Osteocyte (in vitro differentiated cells): ENCODE results near the gene RABGEF1. TPM values are rescaled to one million over a fixed set of nuclear protein-coding genes. Genes with fewer than 3 reads are reported as not detected.
"Not testable (repeated sequence)": the region's sequence is repeated elsewhere in the genome, so short reads cannot be mapped to it uniquely, and the experiment has no call there.

Experiments used
- DNase-seq: peaks from one replicate; pipeline ENCODE4 v3.0.0; 2021; ENCODE audit warnings: mixed read lengths; ENCODE audit not compliant: unreplicated experiment; ENCODE audit errors: extremely low spot score
- H3K27ac Mint-ChIP-seq: one replicate; pipeline ENCODE4 v1.8.0; 2021; ENCODE audit warnings: mild to moderate bottlenecking, mixed read lengths; ENCODE audit not compliant: unreplicated experiment
- H3K27me3 Mint-ChIP-seq: one replicate; pipeline ENCODE4 v1.8.0; 2021; ENCODE audit warnings: mixed read lengths; ENCODE audit not compliant: unreplicated experiment
- H3K36me3 Mint-ChIP-seq: one replicate; pipeline ENCODE4 v1.8.0; 2021; ENCODE audit warnings: mixed read lengths; ENCODE audit not compliant: unreplicated experiment
- H3K4me1 Mint-ChIP-seq: one replicate; pipeline ENCODE4 v1.8.0; 2021; ENCODE audit warnings: mixed read lengths; ENCODE audit not compliant: unreplicated experiment
- H3K4me3 Mint-ChIP-seq: one replicate; pipeline ENCODE4 v1.8.0; 2021; ENCODE audit warnings: mild to moderate bottlenecking, moderate library complexity, mixed read lengths; ENCODE audit not compliant: unreplicated experiment
- H3K9me3 Mint-ChIP-seq: one replicate; pipeline ENCODE4 v1.8.0; 2021; ENCODE audit warnings: mixed read lengths; ENCODE audit not compliant: unreplicated experiment
- CTCF ChIP-seq: fragments of 200-600 bp; sonication (generic); IDR thresholded peaks from 2 replicates; pipeline ENCODE4 v1.5.0; 2021; ENCODE audit warnings: antibody characterized with exemption, mild to moderate bottlenecking, moderate library complexity
- total RNA-seq: library from RNA; stranded (reverse); gene quantifications from 2 replicates; pipeline ENCODE4 v1.2.1, GENCODE V29; 2021

Gene RABGEF1
- total RNA-seq, 1 donor from 2014 or later: 25.3 TPM

- Mint-ChIP-seq H3K27me3 (no peaks in the 10 kb centered on the region), H3K9me3 (no peaks in the 10 kb centered on the region), H3K4me1 (peaks cover 28% of the 10 kb centered on the region), H3K4me3 (no peak overlapping the region), H3K27ac (no peak overlapping the region), H3K36me3 (peaks cover 2% of the 10 kb centered on the region)
- TF ChIP-seq CTCF: no peak
- DNase-seq: no peak
Measured at GRCh38 chr7:66751945-66752344, 11.4 kb downstream of the RABGEF1 start.

GRCh38 chr7:66754541-66754940 is 14.0 kb downstream of the RABGEF1 start:
- Mint-ChIP-seq H3K4me3 (no peak overlapping the region), H3K27ac (no peak overlapping the region), H3K27me3 (no peaks in the 10 kb centered on the region), H3K9me3 (no peaks in the 10 kb centered on the region), H3K36me3 (peaks cover 2% of the 10 kb centered on the region), H3K4me1 (peaks cover 39% of the 10 kb centered on the region)
- DNase-seq: no peak
- TF ChIP-seq CTCF: no peak

- H3K4me1 Mint-ChIP-seq: peaks cover 37% of the 10 kb centered on the region
- not testable (repeated sequence) for H3K27me3 Mint-ChIP-seq, H3K4me3 Mint-ChIP-seq, DNase-seq, H3K9me3 Mint-ChIP-seq, H3K36me3 Mint-ChIP-seq
- peak overlapping the region; percentile 70 for H3K27ac Mint-ChIP-seq
Measured at GRCh38 chr7:66755059-66755458, 14.5 kb downstream of the RABGEF1 start.

- DNase-seq, H3K36me3 Mint-ChIP-seq, H3K27me3 Mint-ChIP-seq, H3K4me3 Mint-ChIP-seq, H3K9me3 Mint-ChIP-seq: not testable (repeated sequence)
- peaks cover 36% of the 10 kb centered on the region for H3K4me1 Mint-ChIP-seq
- peak overlapping the region; percentile 75 for H3K27ac Mint-ChIP-seq
Measured at GRCh38 chr7:66756227-66756626, 15.7 kb downstream of the RABGEF1 start.

- no peaks in the 10 kb centered on the region for H3K9me3 Mint-ChIP-seq
- peaks cover 6% of the 10 kb centered on the region for H3K36me3 Mint-ChIP-seq
- no peak overlapping the region for H3K4me3 Mint-ChIP-seq
- no peak for TF ChIP-seq CTCF
- peak overlapping the region; percentile 75 for H3K27ac Mint-ChIP-seq
- no peaks in the 10 kb centered on the region for H3K27me3 Mint-ChIP-seq
- no peak for DNase-seq
- H3K4me1 Mint-ChIP-seq: peaks cover 36% of the 10 kb centered on the region
Measured at GRCh38 chr7:66756889-66757288, 16.4 kb downstream of the RABGEF1 start.

GRCh38 chr7:66757939-66758338 is 17.4 kb downstream of the RABGEF1 start:
- Mint-ChIP-seq H3K27ac (peak overlapping the region; percentile 75), H3K36me3 (peaks cover 8% of the 10 kb centered on the region), H3K4me1 (peaks cover 36% of the 10 kb centered on the region), H3K27me3 (no peaks in the 10 kb centered on the region), H3K4me3 (no peak overlapping the region), H3K9me3 (no peaks in the 10 kb centered on the region)
- no peak for DNase-seq
- no peak for TF ChIP-seq CTCF
